ENCODE data around the gene RRN3. TPM values are rescaled to one million over a fixed set of nuclear protein-coding genes. Genes with fewer than 3 reads are reported as not detected.
"Not testable (repeated sequence)": the region's sequence is repeated elsewhere in the genome, so short reads cannot be mapped to it uniquely, and the experiment has no call there.

The RRN3 gene
- total RNA-seq, 1 experiment from 2014 or later: 40.9 TPM

DNA sequence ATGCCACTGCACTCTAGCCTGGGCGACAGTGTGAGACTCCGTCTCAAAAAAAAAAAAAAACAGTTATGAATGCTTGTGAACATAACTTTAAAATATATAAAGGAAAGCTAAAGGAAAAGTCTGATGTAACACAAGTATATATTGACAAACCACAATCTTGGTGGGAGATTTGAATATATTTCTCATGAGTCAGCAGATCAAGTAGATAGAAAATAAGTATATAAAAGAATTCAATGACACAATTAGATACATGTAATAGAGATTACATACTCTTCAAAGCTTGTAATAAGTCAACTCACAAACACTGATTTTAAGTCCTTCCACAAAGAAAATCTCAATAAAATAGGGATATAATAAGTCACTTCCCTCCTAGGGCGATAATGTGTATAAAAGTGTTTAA, 78.4 kb downstream of the RRN3 start:
- not testable (repeated sequence) for H3K27me3 ChIP-seq (ENCODE audit: insufficient read depth, low read length); H4K8ac ChIP-seq (replicated peaks; ENCODE audit: insufficient read length, low read depth, low read length); DNase-seq; H3K9ac ChIP-seq (ENCODE audit: extremely low read depth, insufficient read length, low read length); H4K91ac ChIP-seq (ENCODE audit: insufficient read length, low read depth, low read length); H3T11ph ChIP-seq (ENCODE audit: low read length); H2BK12ac ChIP-seq (ENCODE audit: insufficient read length, low read depth, low read length); H3K23me2 ChIP-seq (ENCODE audit: insufficient read length, low read depth, low read length, poor library complexity, severe bottlenecking); H3K27ac ChIP-seq (ENCODE audit: insufficient read length, low read depth, low read length); H2BK120ac ChIP-seq (ENCODE audit: low read depth, low read length, poor library complexity, severe bottlenecking); H3K9me3 Mint-ChIP-seq; H2AK5ac ChIP-seq (ENCODE audit: insufficient read length, low read length); H2AFZ ChIP-seq (ENCODE audit: low read length); H4K5ac ChIP-seq (ENCODE audit: insufficient read length, low read depth, low read length); H3K79me2 ChIP-seq (ENCODE audit: insufficient read depth, low read length); H3K23ac ChIP-seq (ENCODE audit: insufficient read length, low read depth, low read length); H3K18ac ChIP-seq (ENCODE audit: insufficient read length, low read depth, low read length); H3K79me1 ChIP-seq (ENCODE audit: insufficient read depth, low read depth, low read length, poor library complexity, severe bottlenecking); H2BK5ac ChIP-seq (ENCODE audit: insufficient read length, low read length); H3K4me1 ChIP-seq (ENCODE audit: insufficient read depth, low read length); H3K56ac ChIP-seq (ENCODE audit: insufficient read length, low read depth, low read length); H3K4me3 Mint-ChIP-seq; H3K14ac ChIP-seq (ENCODE audit: insufficient read depth, low read length); H3K4ac ChIP-seq (ENCODE audit: low read depth, low read length); H2BK15ac ChIP-seq (ENCODE audit: low read depth, low read length); H3K4me1 Mint-ChIP-seq; H3K27me3 Mint-ChIP-seq (ENCODE audit: low read depth); H2BK20ac ChIP-seq (ENCODE audit: low read depth, low read length, poor library complexity, severe bottlenecking); H3K27ac Mint-ChIP-seq; H4K20me1 ChIP-seq (ENCODE audit: control insufficient read depth, insufficient read depth, insufficient read length); H3K9me3 ChIP-seq (ENCODE audit: control insufficient read depth, low read depth, low read length); H3K4me2 ChIP-seq (ENCODE audit: insufficient read depth, insufficient read length, low read length)
- no CpG with 5 or more reads among the region's 3 CpGs for WGBS (ENCODE audit: extremely low coverage, insufficient read length, low lambda C conversion rate)
- H3K36me3 Mint-ChIP-seq (ENCODE audit: insufficient read depth in 1 of 3, low read depth in 3 of 3): peaks cover 25 to 68% (median 57%) of the 10 kb centered on the region in 3 experiments

DNA sequence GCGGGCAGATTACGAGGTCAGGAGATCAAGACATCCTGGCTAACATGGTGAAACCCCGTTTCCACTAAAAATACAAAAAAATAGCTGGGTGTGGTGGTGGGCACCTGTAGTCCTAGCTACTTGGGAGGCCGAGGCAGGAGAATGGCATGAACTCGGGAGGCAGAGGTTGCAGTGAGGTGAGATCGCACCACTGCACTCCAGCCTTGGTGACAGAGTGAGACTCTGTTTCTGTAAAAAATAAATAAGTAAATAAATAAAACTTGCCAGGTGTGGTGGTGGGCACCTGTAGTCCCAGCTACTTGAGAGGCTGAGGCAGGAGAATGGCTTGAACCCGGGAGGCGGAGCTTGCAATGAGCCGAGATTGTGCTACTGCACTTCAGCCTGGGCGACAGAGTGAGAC, 81.1 kb downstream of the RRN3 start:
- not testable (repeated sequence) for H2AFZ ChIP-seq (ENCODE audit: low read length); H2BK20ac ChIP-seq (ENCODE audit: low read depth, low read length, poor library complexity, severe bottlenecking); H3K4ac ChIP-seq (ENCODE audit: low read depth, low read length); H3K9me3 ChIP-seq (ENCODE audit: control insufficient read depth, low read depth, low read length); H3K18ac ChIP-seq (ENCODE audit: insufficient read length, low read depth, low read length); H3T11ph ChIP-seq (ENCODE audit: low read length); H4K8ac ChIP-seq (replicated peaks; ENCODE audit: insufficient read length, low read depth, low read length); H3K14ac ChIP-seq (ENCODE audit: insufficient read depth, low read length); H3K79me2 ChIP-seq (ENCODE audit: insufficient read depth, low read length); H3K4me3 Mint-ChIP-seq; H2AK5ac ChIP-seq (ENCODE audit: insufficient read length, low read length); H4K20me1 ChIP-seq (ENCODE audit: control insufficient read depth, insufficient read depth, insufficient read length); H3K27me3 Mint-ChIP-seq (ENCODE audit: low read depth); H2BK5ac ChIP-seq (ENCODE audit: insufficient read length, low read length); H3K9me3 Mint-ChIP-seq; H3K56ac ChIP-seq (ENCODE audit: insufficient read length, low read depth, low read length); H3K27ac ChIP-seq (ENCODE audit: insufficient read length, low read depth, low read length); H3K4me1 ChIP-seq (ENCODE audit: insufficient read depth, low read length); DNase-seq; H3K9ac ChIP-seq (ENCODE audit: extremely low read depth, insufficient read length, low read length); H3K27me3 ChIP-seq (ENCODE audit: insufficient read depth, low read length); H3K79me1 ChIP-seq (ENCODE audit: insufficient read depth, low read depth, low read length, poor library complexity, severe bottlenecking); H3K4me2 ChIP-seq (ENCODE audit: insufficient read depth, insufficient read length, low read length); H2BK15ac ChIP-seq (ENCODE audit: low read depth, low read length); H4K5ac ChIP-seq (ENCODE audit: insufficient read length, low read depth, low read length); H2BK120ac ChIP-seq (ENCODE audit: low read depth, low read length, poor library complexity, severe bottlenecking); H4K91ac ChIP-seq (ENCODE audit: insufficient read length, low read depth, low read length); H2BK12ac ChIP-seq (ENCODE audit: insufficient read length, low read depth, low read length); H3K23ac ChIP-seq (ENCODE audit: insufficient read length, low read depth, low read length); H3K27ac Mint-ChIP-seq; H3K23me2 ChIP-seq (ENCODE audit: insufficient read length, low read depth, low read length, poor library complexity, severe bottlenecking); H3K4me1 Mint-ChIP-seq
- H3K36me3 Mint-ChIP-seq (ENCODE audit: insufficient read depth in 1 of 3, low read depth in 3 of 3): peaks cover 19 to 68% (median 61%) of the 10 kb centered on the region in 3 experiments; a peak in 6 of 7 replicates
- no CpG with 5 or more reads among the region's 10 CpGs for WGBS (ENCODE audit: extremely low coverage, insufficient read length, low lambda C conversion rate)

Measured in H9 (cell line).